Measurements from ENCODE around the gene MMP23B. TPM values are rescaled to one million over a fixed set of nuclear protein-coding genes. Genes with fewer than 3 reads are reported as not detected.

The MMP23B gene
- total and polyA plus RNA-seq, 2 experiments from 2014 or later, result 15.8 to 16.2 TPM

GRCh38 chr1:1602968-1603506 lies 28.9 kb upstream of the MMP23B start:
- H4K20me1 ChIP-seq (replicated peaks; ENCODE audit: insufficient read depth), result no peaks in the 10 kb centered on the region
- Mint-ChIP-seq H3K4me1 (peaks cover 5% of the 10 kb centered on the region; the same call in 2 of the 3 replicates), H3K9me3 (no peaks in the 10 kb centered on the region), H3K27me3 (ENCODE audit: insufficient read depth, low read depth, poor library complexity) (peaks cover 44% of the 10 kb centered on the region), H3K4me3 (no peak overlapping the region), H3K27ac (no peak overlapping the region), H3K36me3 (ENCODE audit: low read depth) (no peaks in the 10 kb centered on the region)
- H3K36me3 ChIP-seq (ENCODE audit: insufficient read depth), result no peaks in the 10 kb centered on the region
- no peaks in the 10 kb centered on the region for H3K9me2 ChIP-seq (ENCODE audit: insufficient read depth)
- TF ChIP-seq EZH2 (IDR thresholded peaks at IDR 0.05; ENCODE audit: low read depth, unreplicated experiment) (no peak), EZH2phosphoT487 (IDR thresholded peaks at IDR 0.05; ENCODE audit: unreplicated experiment) (no peak), ETS1 (IDR thresholded peaks at IDR 0.05) (no peak), POLR2AphosphoS5 (IDR thresholded peaks at IDR 0.05; ENCODE audit: low read depth) (no peak), ZNF114 (CRISPR knock-in tag; IDR thresholded peaks at IDR 0.05) (no peak), STAT1 (IDR thresholded peaks at IDR 0.05; ENCODE audit: unreplicated experiment) (no peak), CTCF (conservative IDR thresholded peaks at IDR 0.05; ENCODE audit: low read depth in 2 of 2) (no peak), NANOG (IDR thresholded peaks at IDR 0.05; ENCODE audit: borderline replicate concordance) (no peak), ZNF331 (CRISPR knock-in tag; IDR thresholded peaks at IDR 0.05; ENCODE audit: low read depth) (no peak), CREB1 (CRISPR knock-in tag; IDR thresholded peaks at IDR 0.05; ENCODE audit: low read depth) (no peak), JUNB (IDR thresholded peaks at IDR 0.05; ENCODE audit: unreplicated experiment) (no peak), ZNF462 (CRISPR knock-in tag; IDR thresholded peaks at IDR 0.05) (no peak)
- TF ChIP-seq, protein P1, sequence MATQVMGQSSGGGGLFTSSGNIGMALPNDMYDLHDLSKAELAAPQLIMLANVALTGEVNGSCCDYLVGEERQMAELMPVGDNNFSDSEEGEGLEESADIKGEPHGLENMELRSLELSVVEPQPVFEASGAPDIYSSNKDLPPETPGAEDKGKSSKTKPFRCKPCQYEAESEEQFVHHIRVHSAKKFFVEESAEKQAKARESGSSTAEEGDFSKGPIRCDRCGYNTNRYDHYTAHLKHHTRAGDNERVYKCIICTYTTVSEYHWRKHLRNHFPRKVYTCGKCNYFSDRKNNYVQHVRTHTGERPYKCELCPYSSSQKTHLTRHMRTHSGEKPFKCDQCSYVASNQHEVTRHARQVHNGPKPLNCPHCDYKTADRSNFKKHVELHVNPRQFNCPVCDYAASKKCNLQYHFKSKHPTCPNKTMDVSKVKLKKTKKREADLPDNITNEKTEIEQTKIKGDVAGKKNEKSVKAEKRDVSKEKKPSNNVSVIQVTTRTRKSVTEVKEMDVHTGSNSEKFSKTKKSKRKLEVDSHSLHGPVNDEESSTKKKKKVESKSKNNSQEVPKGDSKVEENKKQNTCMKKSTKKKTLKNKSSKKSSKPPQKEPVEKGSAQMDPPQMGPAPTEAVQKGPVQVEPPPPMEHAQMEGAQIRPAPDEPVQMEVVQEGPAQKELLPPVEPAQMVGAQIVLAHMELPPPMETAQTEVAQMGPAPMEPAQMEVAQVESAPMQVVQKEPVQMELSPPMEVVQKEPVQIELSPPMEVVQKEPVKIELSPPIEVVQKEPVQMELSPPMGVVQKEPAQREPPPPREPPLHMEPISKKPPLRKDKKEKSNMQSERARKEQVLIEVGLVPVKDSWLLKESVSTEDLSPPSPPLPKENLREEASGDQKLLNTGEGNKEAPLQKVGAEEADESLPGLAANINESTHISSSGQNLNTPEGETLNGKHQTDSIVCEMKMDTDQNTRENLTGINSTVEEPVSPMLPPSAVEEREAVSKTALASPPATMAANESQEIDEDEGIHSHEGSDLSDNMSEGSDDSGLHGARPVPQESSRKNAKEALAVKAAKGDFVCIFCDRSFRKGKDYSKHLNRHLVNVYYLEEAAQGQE (IDR thresholded peaks at IDR 0.05; ENCODE audit: unreplicated experiment), result no peak
- H3F3A ChIP-seq (replicated peaks; ENCODE audit: low read depth), result peaks cover 5% of the 10 kb centered on the region; the same call in 1 of the 2 replicates
- no peaks in the 10 kb centered on the region for H3K79me2 ChIP-seq (replicated peaks; ENCODE audit: insufficient read depth)
- H3K27ac ChIP-seq (ENCODE audit: low read depth), result no peak overlapping the region
- ATAC-seq, result no peak
- H3K27me3 ChIP-seq (ENCODE audit: insufficient read depth), result peaks cover 31% of the 10 kb centered on the region
- H2AFZ ChIP-seq, result no peak overlapping the region
- H3K4me2 ChIP-seq, result no peak overlapping the region
- no peak for DNase-seq (ENCODE audit: low spot score)
- H3K4me3 ChIP-seq, result no peak overlapping the region
- H3K4me1 ChIP-seq (ENCODE audit: insufficient read depth), result no peaks in the 10 kb centered on the region; the same call in 1 of the 2 replicates

Data from GM23338 (cell line).